ENCODE results near the gene SFRP5. TPM values are rescaled to one million over a fixed set of nuclear protein-coding genes. Genes with fewer than 3 reads are reported as not detected.

SFRP5 gene
- total RNA-seq, 4 donors from 2014 or later: 0.25 to 2.2 (median 0.93) TPM; not detected in 1

DNA sequence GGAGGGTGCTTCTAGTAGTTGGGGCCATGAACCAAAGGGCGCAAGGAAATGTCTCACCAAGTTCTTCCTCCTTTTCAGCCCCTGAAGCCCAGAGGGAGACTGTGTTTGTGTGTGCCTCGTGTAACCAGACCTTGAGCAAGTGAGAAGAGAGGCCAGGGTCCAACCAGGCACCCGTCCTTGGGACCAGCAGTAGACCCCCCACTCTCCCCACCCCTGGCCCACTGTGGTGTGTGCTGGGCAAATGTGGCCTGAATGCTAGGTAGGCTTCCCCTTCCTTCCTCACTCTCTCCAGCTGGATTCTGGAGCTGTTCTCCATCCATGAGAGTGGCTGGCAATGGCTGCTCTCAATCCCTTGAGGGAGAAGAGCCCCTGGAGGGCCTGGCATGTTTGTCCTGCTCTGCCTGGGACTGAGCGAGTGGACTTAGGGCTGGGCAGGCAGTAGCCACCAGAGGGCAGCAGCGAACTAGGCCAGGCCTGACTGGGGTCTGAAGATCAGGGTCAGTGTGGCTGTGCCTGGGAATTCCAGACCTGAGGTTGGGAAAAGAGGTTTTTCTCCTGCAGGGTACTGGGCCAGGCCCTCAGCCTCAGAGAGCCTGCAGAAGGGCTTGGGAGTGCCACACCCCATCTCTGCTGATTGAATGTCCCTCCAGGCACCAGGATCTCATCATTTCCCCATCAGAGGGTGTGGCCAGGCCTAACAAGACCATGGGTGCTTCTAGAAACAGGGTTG, 12.5 kb downstream of the SFRP5 start:
- DNase-seq: peak in 1 of 2 donors; percentile 32
- in situ Hi-C loops (cut with MboI; ENCODE audit: low sequenced_read_pairs in 4 of 4) (loop anchor here in 1 of 4 donors (25.0 kb wide), 1 partner anchor 278 kb away; the partner anchor contains the start of gene CRTAC1), intact Hi-C loops (cut with DNase I; ENCODE audit: low total_unique reads) (loop anchor here (1.0 kb wide), 1 partner anchor 110 kb away; no protein-coding TSS in a partner anchor)
- TF ChIP-seq POLR2A (IDR thresholded peaks at IDR 0.05): no peak
- TF ChIP-seq, protein P1, sequence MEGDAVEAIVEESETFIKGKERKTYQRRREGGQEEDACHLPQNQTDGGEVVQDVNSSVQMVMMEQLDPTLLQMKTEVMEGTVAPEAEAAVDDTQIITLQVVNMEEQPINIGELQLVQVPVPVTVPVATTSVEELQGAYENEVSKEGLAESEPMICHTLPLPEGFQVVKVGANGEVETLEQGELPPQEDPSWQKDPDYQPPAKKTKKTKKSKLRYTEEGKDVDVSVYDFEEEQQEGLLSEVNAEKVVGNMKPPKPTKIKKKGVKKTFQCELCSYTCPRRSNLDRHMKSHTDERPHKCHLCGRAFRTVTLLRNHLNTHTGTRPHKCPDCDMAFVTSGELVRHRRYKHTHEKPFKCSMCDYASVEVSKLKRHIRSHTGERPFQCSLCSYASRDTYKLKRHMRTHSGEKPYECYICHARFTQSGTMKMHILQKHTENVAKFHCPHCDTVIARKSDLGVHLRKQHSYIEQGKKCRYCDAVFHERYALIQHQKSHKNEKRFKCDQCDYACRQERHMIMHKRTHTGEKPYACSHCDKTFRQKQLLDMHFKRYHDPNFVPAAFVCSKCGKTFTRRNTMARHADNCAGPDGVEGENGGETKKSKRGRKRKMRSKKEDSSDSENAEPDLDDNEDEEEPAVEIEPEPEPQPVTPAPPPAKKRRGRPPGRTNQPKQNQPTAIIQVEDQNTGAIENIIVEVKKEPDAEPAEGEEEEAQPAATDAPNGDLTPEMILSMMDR (IDR thresholded peaks at IDR 0.05 in 4 of 5, conservative IDR thresholded peaks at IDR 0.05 in 1 of 5): peak; percentile 40 to 83 (median 76)
- H3K27ac ChIP-seq: no peak overlapping the region
- peak; percentile 72 to 77 for ATAC-seq
- no peaks in the 10 kb centered on the region for H3K9me3 ChIP-seq
- peaks cover 0 to 13% of the 10 kb centered on the region in 2 donors for H3K4me1 ChIP-seq
- H3K27me3 ChIP-seq: no peaks in the 10 kb centered on the region
- H3K4me3 ChIP-seq: no peak overlapping the region
- H3K36me3 ChIP-seq: peaks cover 0 to 50% of the 10 kb centered on the region in 2 donors

DNA sequence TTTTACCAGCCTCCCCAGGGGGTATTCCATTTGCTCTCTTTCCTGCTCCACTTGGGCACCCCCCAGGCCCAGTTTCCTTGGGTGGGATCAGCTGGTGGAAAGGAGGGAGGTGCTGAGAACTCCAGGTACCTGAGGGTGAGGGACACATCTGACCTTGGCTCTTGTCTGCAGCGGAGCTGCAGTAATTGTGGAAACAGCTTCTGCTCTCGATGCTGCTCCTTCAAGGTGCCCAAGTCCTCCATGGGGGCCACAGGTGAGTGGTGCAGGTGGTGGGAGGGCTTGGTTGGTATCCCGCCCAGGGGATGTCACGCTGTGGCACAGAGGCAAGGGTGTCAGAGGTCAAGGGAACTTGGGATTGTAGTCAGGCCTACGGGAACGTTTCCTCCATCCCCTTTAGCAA, 14.3 kb downstream of the SFRP5 start:
- Histone ChIP-seq H3K4me3 (no peak overlapping the region), H3K27me3 (no peaks in the 10 kb centered on the region), H3K27ac (no peak overlapping the region), H3K4me1 (no peaks in the 10 kb centered on the region), H3K9me3 (no peaks in the 10 kb centered on the region), H3K36me3 (peaks cover 0 to 68% of the 10 kb centered on the region in 2 donors)
- intact Hi-C loops (cut with DNase I; ENCODE audit: low total_unique reads): no loop called here
- no peak for TF ChIP-seq POLR2A (IDR thresholded peaks at IDR 0.05)
- TF ChIP-seq, protein P1 (IDR thresholded peaks at IDR 0.05 in 4 of 5, conservative IDR thresholded peaks at IDR 0.05 in 1 of 5): no peak
- in situ Hi-C loops (cut with MboI; ENCODE audit: low sequenced_read_pairs in 4 of 4): loop anchor here in 1 of 4 donors (25.0 kb wide), 1 partner anchor 280 kb away; the partner anchor contains the start of gene CRTAC1
- DNase-seq (no peak), ATAC-seq (no peak)

DNA sequence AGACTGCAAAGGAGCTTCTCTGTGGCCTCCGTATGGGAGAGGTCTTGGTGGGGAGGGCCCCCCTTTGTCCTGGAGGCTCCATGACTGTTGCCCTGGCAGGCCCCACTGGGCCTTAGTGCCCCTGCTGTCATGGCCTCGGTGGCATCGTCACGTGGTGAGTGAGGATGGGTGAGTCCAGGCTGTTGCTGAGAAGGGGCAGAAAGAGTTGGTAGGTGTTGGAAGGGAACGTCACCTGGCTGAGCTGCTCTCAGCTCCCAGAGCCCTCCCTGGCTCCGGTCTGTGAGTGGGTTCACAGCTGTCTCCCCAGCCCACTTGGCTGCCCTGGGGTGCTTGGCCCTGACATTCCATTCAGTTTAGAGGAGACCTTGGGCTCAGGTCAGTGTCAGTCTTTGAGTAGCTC, 16.1 kb downstream of the SFRP5 start:
- in situ Hi-C loops (cut with MboI; ENCODE audit: low sequenced_read_pairs in 4 of 4): loop anchor here in 1 of 4 donors (25.0 kb wide), 1 partner anchor 282 kb away; the partner anchor contains the start of gene CRTAC1
- ATAC-seq: no peak
- intact Hi-C loops (cut with DNase I; ENCODE audit: low total_unique reads): no loop called here

DNA sequence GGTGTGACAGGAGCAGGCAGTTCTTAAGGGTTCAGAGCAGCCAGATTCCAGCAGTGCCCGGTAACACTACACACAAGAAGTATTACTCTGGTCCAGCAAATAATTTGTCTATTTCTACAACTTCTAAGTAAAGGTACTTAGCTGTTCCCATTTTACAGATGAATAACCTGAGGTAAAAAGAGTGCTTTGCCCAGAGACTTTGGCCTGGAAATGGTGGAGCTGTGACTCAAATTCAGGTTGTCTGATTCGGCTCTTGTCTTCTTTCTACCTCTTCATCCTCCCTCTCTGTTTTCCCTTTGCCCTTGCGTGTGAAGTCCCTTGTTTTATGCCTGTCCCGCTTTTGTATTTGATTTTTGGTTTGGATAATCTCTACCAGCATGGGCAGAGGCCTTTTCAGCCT, 17.1 kb downstream of the SFRP5 start:
- intact Hi-C loops (cut with DNase I; ENCODE audit: low total_unique reads) (no loop called here), in situ Hi-C loops (cut with MboI; ENCODE audit: low sequenced_read_pairs in 4 of 4) (loop anchor here in 1 of 4 donors (25.0 kb wide), 1 partner anchor 283 kb away; the partner anchor contains the start of gene CRTAC1)
- DNase-seq (no peak), ATAC-seq (no peak)
- Histone ChIP-seq H3K36me3 (peaks cover 2 to 88% of the 10 kb centered on the region in 2 donors), H3K27me3 (no peaks in the 10 kb centered on the region), H3K27ac (no peak overlapping the region), H3K4me1 (no peaks in the 10 kb centered on the region), H3K9me3 (no peaks in the 10 kb centered on the region), H3K4me3 (no peak overlapping the region)
- no peak for TF ChIP-seq POLR2A (IDR thresholded peaks at IDR 0.05)
- TF ChIP-seq, protein P1 (IDR thresholded peaks at IDR 0.05 in 4 of 5, conservative IDR thresholded peaks at IDR 0.05 in 1 of 5): no peak

More for the DNA sequence above, 16.1 kb downstream of the SFRP5 start:
- DNase-seq: no peak
- no peak for TF ChIP-seq POLR2A (IDR thresholded peaks at IDR 0.05)
- TF ChIP-seq, protein P1 (IDR thresholded peaks at IDR 0.05 in 4 of 5, conservative IDR thresholded peaks at IDR 0.05 in 1 of 5): no peak
- Histone ChIP-seq H3K36me3 (peaks cover 2 to 86% of the 10 kb centered on the region in 2 donors), H3K27me3 (no peaks in the 10 kb centered on the region), H3K27ac (no peak overlapping the region), H3K4me3 (no peak overlapping the region), H3K4me1 (no peaks in the 10 kb centered on the region), H3K9me3 (no peaks in the 10 kb centered on the region)

All from gastrocnemius medialis (tissue), 4 donors.